Lower leg skin (tissue), 3 donors: ENCODE data around the gene CDCP2.

Experiments used
- CTCF ChIP-seq, 3 donors: fragments of 450-650 bp; IDR thresholded peaks; one replicate each; pipeline ENCODE4 v1.5.1; 2016; ENCODE audit warnings: antibody characterized with exemption in 3 of 3, mild to moderate bottlenecking in 3 of 3, moderate library complexity in 2 of 3
- POLR2A ChIP-seq, 2 donors: fragments of 450-650 bp; IDR thresholded peaks; one replicate each; pipeline ENCODE4 v1.6.1; 2016 to 2017; ENCODE audit warnings: antibody characterized with exemption in 2 of 2, mild to moderate bottlenecking in 1 of 2, moderate library complexity in 1 of 2

- TF ChIP-seq CTCF (IDR thresholded peaks at IDR 0.05): no peak
- TF ChIP-seq POLR2A (IDR thresholded peaks at IDR 0.05): no peak
Measured at GRCh38 chr1:54142146-54142900, 10.5 kb downstream of the CDCP2 start.
